BE2C (cell line): Measurements from ENCODE around the gene SLC37A1.

ENCODE experiments used
- DNase-seq: peaks from one replicate; pipeline ENCODE4 v3.0.0-alpha.2; 2020
- H3K27me3 ChIP-seq: fragments of 250-450 bp; sonication (Bioruptor Pico); 2 replicates; pipeline ENCODE4 v1.5.1; 2020; ENCODE audit warnings: mild to moderate bottlenecking
- H3K36me3 ChIP-seq: fragments of 250-450 bp; sonication (Bioruptor Pico); 2 replicates; pipeline ENCODE4 v1.5.1; 2020; ENCODE audit warnings: mild to moderate bottlenecking
- H3K4me1 ChIP-seq: fragments of 250-450 bp; sonication (Bioruptor Pico); 2 replicates; pipeline ENCODE4 v1.5.1; 2020
- H3K4me3 ChIP-seq: 2 replicates; pipeline ENCODE4 v1.5.1; 2011; ENCODE audit warnings: low read depth, low read length
- H3K9me3 ChIP-seq: fragments of 250-450 bp; sonication (Bioruptor Pico); 2 replicates; pipeline ENCODE4 v1.5.1; 2020
- TF ChIP-seq, protein P1 (sequence below): IDR thresholded peaks from 2 replicates; pipeline ENCODE4 v1.5.1; 2012; ENCODE audit warnings: mild to moderate bottlenecking, low read depth, low read length

Gene SLC37A1

DNA sequence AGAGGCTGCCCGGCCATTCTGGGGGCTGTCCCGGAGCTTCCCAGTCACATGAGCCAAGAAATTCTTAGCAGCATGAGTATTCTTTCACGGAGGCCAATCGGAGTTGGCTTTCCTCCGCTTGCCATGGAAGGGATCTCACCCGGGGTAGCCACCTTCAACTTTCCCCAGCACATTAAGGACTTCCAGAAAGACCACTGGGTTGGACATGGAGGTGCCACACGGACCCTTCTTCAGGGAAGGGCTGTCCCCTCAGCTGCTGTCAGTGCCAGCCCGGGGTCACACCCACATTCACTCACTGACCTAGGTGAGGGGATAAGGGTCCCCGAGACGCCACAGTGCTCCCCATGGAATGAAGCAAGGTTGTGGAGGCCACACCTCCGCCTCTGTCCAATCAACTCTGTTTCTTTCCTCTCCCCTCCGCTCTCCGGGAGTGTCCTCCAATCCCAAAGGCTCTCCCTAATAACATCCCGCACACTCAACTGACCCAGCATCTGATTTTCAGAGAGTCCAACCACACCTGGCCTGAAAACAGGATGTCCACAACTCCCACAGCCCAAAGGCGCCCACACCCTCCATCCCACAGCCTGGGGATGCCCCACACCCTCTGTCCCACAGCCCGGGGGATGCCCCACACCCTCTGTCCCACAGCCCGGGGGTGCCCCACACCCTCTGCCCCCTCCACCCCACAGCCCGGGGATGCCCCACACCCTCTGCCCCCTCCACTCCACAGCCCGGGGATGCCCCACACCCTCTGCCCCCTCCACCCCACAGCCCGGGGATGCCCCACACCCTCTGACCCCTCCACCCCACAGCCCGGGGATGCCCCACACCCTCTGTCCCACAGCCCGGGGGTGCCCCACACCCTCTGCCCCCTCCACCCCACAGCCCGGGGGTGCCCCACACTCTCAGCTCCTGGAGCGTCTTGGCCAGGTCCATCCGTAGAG is 37.0 kb upstream of the SLC37A1 start:
- no peaks in the 10 kb centered on the region for H3K36me3 ChIP-seq
- DNase-seq, result no peak
- no peak overlapping the region for H3K4me3 ChIP-seq
- no peaks in the 10 kb centered on the region for H3K9me3 ChIP-seq
- H3K27me3 ChIP-seq, result no peaks in the 10 kb centered on the region
- TF ChIP-seq, protein P1, sequence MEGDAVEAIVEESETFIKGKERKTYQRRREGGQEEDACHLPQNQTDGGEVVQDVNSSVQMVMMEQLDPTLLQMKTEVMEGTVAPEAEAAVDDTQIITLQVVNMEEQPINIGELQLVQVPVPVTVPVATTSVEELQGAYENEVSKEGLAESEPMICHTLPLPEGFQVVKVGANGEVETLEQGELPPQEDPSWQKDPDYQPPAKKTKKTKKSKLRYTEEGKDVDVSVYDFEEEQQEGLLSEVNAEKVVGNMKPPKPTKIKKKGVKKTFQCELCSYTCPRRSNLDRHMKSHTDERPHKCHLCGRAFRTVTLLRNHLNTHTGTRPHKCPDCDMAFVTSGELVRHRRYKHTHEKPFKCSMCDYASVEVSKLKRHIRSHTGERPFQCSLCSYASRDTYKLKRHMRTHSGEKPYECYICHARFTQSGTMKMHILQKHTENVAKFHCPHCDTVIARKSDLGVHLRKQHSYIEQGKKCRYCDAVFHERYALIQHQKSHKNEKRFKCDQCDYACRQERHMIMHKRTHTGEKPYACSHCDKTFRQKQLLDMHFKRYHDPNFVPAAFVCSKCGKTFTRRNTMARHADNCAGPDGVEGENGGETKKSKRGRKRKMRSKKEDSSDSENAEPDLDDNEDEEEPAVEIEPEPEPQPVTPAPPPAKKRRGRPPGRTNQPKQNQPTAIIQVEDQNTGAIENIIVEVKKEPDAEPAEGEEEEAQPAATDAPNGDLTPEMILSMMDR, result no peak
- H3K4me1 ChIP-seq, result no peaks in the 10 kb centered on the region; the same call in 1 of the 2 replicates

DNA sequence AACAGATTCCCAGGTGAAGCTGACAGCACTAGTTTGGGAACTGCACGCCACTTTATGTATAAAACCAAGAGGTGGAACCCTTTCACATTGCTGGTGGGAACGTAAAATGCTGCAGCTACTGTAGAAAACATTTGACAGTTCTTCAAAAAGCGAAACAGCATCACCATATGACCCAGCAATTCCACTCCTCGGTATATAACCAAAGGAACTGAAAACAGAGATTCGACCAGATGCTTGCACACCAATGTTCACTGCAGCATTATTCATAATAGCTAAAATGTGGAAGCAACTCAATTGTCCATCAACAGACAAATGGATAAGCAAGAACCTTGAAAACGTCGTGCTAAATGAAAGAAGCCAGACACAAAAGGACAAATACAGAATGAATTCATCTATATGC is 35.1 kb upstream of the SLC37A1 start:
- no peak overlapping the region for H3K4me3 ChIP-seq
- H3K4me1 ChIP-seq, result no peaks in the 10 kb centered on the region; the same call in 1 of the 2 replicates
- no peaks in the 10 kb centered on the region for H3K9me3 ChIP-seq
- 0 out of 2 replicates have a peak, but pooled peaks cover 3% of the 10 kb centered on the region for H3K27me3 ChIP-seq
- DNase-seq, result no peak
- TF ChIP-seq, protein P1, result no peak
- no peaks in the 10 kb centered on the region for H3K36me3 ChIP-seq

DNA sequence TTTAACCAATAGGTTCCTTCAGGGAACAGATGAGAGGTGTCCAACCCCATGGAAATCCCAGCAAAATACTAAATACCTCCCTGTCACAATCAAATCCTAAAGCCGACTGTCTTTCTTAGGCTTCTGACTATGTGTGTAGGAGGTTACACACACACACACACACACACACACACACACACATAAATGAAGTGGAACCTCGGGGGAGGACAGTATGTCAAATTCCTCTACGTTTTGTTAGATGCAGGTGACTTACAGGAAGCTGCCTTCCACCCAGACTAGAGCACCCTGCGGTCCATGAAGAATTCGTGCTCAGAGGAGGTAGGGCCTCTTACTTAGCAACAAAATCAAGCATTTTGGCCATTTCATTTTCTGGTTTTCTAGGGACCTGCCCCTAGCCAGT is 34.1 kb upstream of the SLC37A1 start:
- H3K4me3 ChIP-seq, result no peak overlapping the region
- H3K9me3 ChIP-seq, result no peaks in the 10 kb centered on the region
- H3K27me3 ChIP-seq, result 0 out of 2 replicates have a peak, but pooled peaks cover 3% of the 10 kb centered on the region
- TF ChIP-seq, protein P1, result no peak
- no peaks in the 10 kb centered on the region; the same call in 1 of the 2 replicates for H3K4me1 ChIP-seq
- no peaks in the 10 kb centered on the region for H3K36me3 ChIP-seq
- DNase-seq, result no peak

DNA sequence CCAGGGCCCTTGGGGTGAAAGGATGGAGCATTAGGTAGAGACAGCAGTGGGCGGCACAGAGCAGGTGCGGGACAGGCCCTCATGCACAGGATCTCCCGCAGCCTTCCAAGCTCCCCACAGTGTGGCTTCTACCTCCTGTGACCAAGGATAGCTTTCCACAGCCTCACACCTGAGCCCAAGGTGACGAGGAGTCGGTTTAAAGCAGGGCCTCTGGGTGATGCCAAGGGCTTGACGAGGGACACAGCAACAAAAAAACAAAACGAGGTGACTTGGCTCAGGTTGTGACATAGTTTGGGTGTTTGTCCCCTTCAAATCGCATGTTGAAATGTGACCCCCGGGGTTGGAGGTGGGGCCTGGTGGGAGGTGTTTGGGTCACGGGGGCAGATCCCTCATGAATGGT is 32.9 kb upstream of the SLC37A1 start:
- Histone ChIP-seq H3K4me3 (no peak overlapping the region), H3K27me3 (0 out of 2 replicates have a peak, but pooled peaks cover 3% of the 10 kb centered on the region), H3K9me3 (no peaks in the 10 kb centered on the region), H3K4me1 (no peaks in the 10 kb centered on the region), H3K36me3 (no peaks in the 10 kb centered on the region)
- no peak for DNase-seq
- TF ChIP-seq, protein P1, result no peak

DNA sequence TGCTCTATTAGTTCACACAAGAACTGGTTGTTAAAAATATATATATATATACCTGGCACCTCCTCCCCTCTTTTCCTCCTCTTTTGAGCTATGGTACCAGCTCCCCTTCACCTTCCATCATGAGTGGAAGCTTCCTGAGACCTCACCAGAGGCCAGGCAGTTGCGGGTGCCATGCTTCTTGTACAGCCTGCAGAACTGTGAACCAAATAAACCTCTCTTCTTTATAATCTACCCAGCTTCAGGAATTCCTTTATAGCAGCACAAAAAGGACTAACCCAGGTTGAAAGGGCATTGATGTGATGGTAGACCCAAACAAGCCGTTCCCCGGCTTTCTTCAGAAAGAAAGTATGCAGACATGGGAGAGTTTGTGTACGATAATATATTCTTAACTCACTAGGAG is 32.5 kb upstream of the SLC37A1 start:
- TF ChIP-seq, protein P1, result no peak
- DNase-seq, result no peak
- no peaks in the 10 kb centered on the region for H3K36me3 ChIP-seq
- H3K4me1 ChIP-seq, result no peaks in the 10 kb centered on the region
- H3K4me3 ChIP-seq, result no peak overlapping the region
- H3K9me3 ChIP-seq, result no peaks in the 10 kb centered on the region
- H3K27me3 ChIP-seq, result 0 out of 2 replicates have a peak, but pooled peaks cover 3% of the 10 kb centered on the region

DNA sequence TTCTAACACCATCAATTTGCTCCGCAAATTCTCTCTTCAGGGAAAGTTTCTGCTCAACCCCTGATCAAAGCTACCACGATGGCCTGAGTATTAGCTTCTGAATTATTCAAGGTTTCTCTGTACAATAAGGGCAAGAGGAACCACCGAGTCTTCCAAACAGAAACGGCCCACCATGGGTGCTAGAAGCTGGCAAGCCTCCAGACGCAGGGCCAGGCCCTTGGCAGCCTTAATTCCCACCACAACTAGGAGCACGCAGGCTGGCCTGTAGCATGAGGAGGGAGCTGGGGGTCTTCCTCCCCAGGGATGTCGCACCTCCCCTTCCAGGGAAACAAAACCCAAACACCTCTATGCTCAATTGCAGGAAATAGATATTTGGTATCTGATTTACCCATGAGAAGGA is 28.7 kb upstream of the SLC37A1 start:
- Histone ChIP-seq H3K4me1 (no peaks in the 10 kb centered on the region), H3K4me3 (no peak overlapping the region), H3K9me3 (no peaks in the 10 kb centered on the region), H3K27me3 (0 out of 2 replicates have a peak, but pooled peaks cover 7% of the 10 kb centered on the region), H3K36me3 (no peaks in the 10 kb centered on the region)
- DNase-seq, result no peak
- TF ChIP-seq, protein P1, result no peak
